Measurements from ENCODE around the gene PLCL1. TPM values are rescaled to one million over a fixed set of nuclear protein-coding genes. Genes with fewer than 3 reads are reported as not detected.
A peak's percentile ranks its signal among the peaks of the same experiment; 100 is the strongest.

The PLCL1 gene
- total RNA-seq, 2 experiments from 2014 or later = 0.20 to 0.26 TPM

GRCh38 chr2:197870137-197870536 lies 65.7 kb downstream of the PLCL1 start:
- no peak for ATAC-seq
- Mint-ChIP-seq H3K4me1 (peaks cover 7% of the 10 kb centered on the region), H3K27me3 (no peaks in the 10 kb centered on the region), H3K4me3 (no peak overlapping the region), H3K27ac (no peak overlapping the region), H3K36me3 (no peaks in the 10 kb centered on the region), H3K9me3 (ENCODE audit: low read depth) (no peaks in the 10 kb centered on the region)
- DNase-seq = no peak
- CTCF ChIA-PET = interaction anchor here (1.7 kb wide), 1 partner anchor 13 kb away, joined by 4 read pairs; no protein-coding TSS in a partner anchor

GRCh38 chr2:197871780-197872456 lies 67.5 kb downstream of the PLCL1 start:
- H3K4me1 Mint-ChIP-seq = peaks cover 7% of the 10 kb centered on the region
- H3K4me3 Mint-ChIP-seq = no peak overlapping the region
- CTCF ChIA-PET = interaction anchor here (1.1 kb wide), 1 partner anchor 59 kb away, joined by 3 read pairs; no protein-coding TSS in a partner anchor
- DNase-seq (no peak), ATAC-seq (no peak)
- H3K27me3 Mint-ChIP-seq = no peaks in the 10 kb centered on the region
- no peak overlapping the region for H3K27ac Mint-ChIP-seq
- no peaks in the 10 kb centered on the region for H3K9me3 Mint-ChIP-seq (ENCODE audit: low read depth)
- no peaks in the 10 kb centered on the region for H3K36me3 Mint-ChIP-seq

- no peaks in the 10 kb centered on the region for H3K9me3 Mint-ChIP-seq (ENCODE audit: low read depth)
- no peak for ATAC-seq
- H3K27ac Mint-ChIP-seq = no peak overlapping the region
- H3K36me3 Mint-ChIP-seq = no peaks in the 10 kb centered on the region
- CTCF ChIA-PET = no interaction called here
- no peak overlapping the region for H3K4me3 Mint-ChIP-seq
- DNase-seq = no peak
- no peaks in the 10 kb centered on the region for H3K27me3 Mint-ChIP-seq
- peaks cover 7% of the 10 kb centered on the region for H3K4me1 Mint-ChIP-seq
Observed at GRCh38 chr2:197873293-197873701, 68.9 kb downstream of the PLCL1 start.

GRCh38 chr2:197875763-197876162 lies 71.4 kb downstream of the PLCL1 start:
- ATAC-seq (no peak), DNase-seq (no peak)
- no peaks in the 10 kb centered on the region for H3K36me3 Mint-ChIP-seq
- H3K9me3 Mint-ChIP-seq (ENCODE audit: low read depth) = no peaks in the 10 kb centered on the region
- no peaks in the 10 kb centered on the region for H3K4me1 Mint-ChIP-seq
- CTCF ChIA-PET = no interaction called here
- no peak overlapping the region for H3K27ac Mint-ChIP-seq
- no peak overlapping the region for H3K4me3 Mint-ChIP-seq
- H3K27me3 Mint-ChIP-seq = no peaks in the 10 kb centered on the region

- DNase-seq (no peak), ATAC-seq (no peak)
- Mint-ChIP-seq H3K9me3 (ENCODE audit: low read depth) (no peaks in the 10 kb centered on the region), H3K36me3 (no peaks in the 10 kb centered on the region), H3K4me1 (no peaks in the 10 kb centered on the region), H3K27me3 (no peaks in the 10 kb centered on the region), H3K27ac (no peak overlapping the region), H3K4me3 (no peak overlapping the region)
- CTCF ChIA-PET = no interaction called here
Observed at GRCh38 chr2:197876524-197876923, 72.1 kb downstream of the PLCL1 start.

GRCh38 chr2:197877038-197877437 lies 72.6 kb downstream of the PLCL1 start:
- no peak overlapping the region for H3K4me3 Mint-ChIP-seq
- no peaks in the 10 kb centered on the region for H3K27me3 Mint-ChIP-seq
- ATAC-seq (no peak), DNase-seq (no peak)
- CTCF ChIA-PET = no interaction called here
- H3K27ac Mint-ChIP-seq = no peak overlapping the region
- H3K9me3 Mint-ChIP-seq (ENCODE audit: low read depth) = no peaks in the 10 kb centered on the region
- H3K36me3 Mint-ChIP-seq = no peaks in the 10 kb centered on the region
- H3K4me1 Mint-ChIP-seq = no peaks in the 10 kb centered on the region

GRCh38 chr2:197878792-197879191 lies 74.4 kb downstream of the PLCL1 start:
- Mint-ChIP-seq H3K9me3 (ENCODE audit: low read depth) (peaks cover 2% of the 10 kb centered on the region), H3K4me3 (no peak overlapping the region), H3K27ac (no peak overlapping the region), H3K36me3 (no peaks in the 10 kb centered on the region), H3K27me3 (no peaks in the 10 kb centered on the region), H3K4me1 (no peaks in the 10 kb centered on the region)
- no peak for ATAC-seq
- no peak for DNase-seq
- CTCF ChIA-PET = no interaction called here

- Mint-ChIP-seq H3K4me3 (no peak overlapping the region), H3K4me1 (no peaks in the 10 kb centered on the region), H3K36me3 (no peaks in the 10 kb centered on the region), H3K9me3 (ENCODE audit: low read depth) (peaks cover 2% of the 10 kb centered on the region), H3K27ac (no peak overlapping the region), H3K27me3 (no peaks in the 10 kb centered on the region)
- no peak for ATAC-seq
- CTCF ChIA-PET = no interaction called here
- no peak for DNase-seq
Observed at GRCh38 chr2:197879812-197880408, 75.5 kb downstream of the PLCL1 start.

- H3K4me1 Mint-ChIP-seq = peaks cover 1% of the 10 kb centered on the region
- ATAC-seq = no peak
- H3K27me3 Mint-ChIP-seq = no peaks in the 10 kb centered on the region
- H3K27ac Mint-ChIP-seq = no peak overlapping the region
- DNase-seq = no peak
- CTCF ChIA-PET = no interaction called here
- H3K36me3 Mint-ChIP-seq = no peaks in the 10 kb centered on the region
- peaks cover 2% of the 10 kb centered on the region for H3K9me3 Mint-ChIP-seq (ENCODE audit: low read depth)
- H3K4me3 Mint-ChIP-seq = no peak overlapping the region
Observed at GRCh38 chr2:197883354-197884032, 79.1 kb downstream of the PLCL1 start.

GRCh38 chr2:197884252-197884651 lies 79.9 kb downstream of the PLCL1 start:
- H3K36me3 Mint-ChIP-seq = no peaks in the 10 kb centered on the region
- ATAC-seq (no peak), DNase-seq (no peak)
- H3K9me3 Mint-ChIP-seq (ENCODE audit: low read depth) = peaks cover 2% of the 10 kb centered on the region
- H3K27me3 Mint-ChIP-seq = no peaks in the 10 kb centered on the region
- H3K4me1 Mint-ChIP-seq = peaks cover 6% of the 10 kb centered on the region
- no peak overlapping the region for H3K27ac Mint-ChIP-seq
- no peak overlapping the region for H3K4me3 Mint-ChIP-seq
- CTCF ChIA-PET = no interaction called here

- Mint-ChIP-seq H3K36me3 (no peaks in the 10 kb centered on the region), H3K27me3 (no peaks in the 10 kb centered on the region), H3K27ac (no peak overlapping the region), H3K4me3 (no peak overlapping the region), H3K4me1 (peaks cover 7% of the 10 kb centered on the region), H3K9me3 (ENCODE audit: low read depth) (peaks cover 2% of the 10 kb centered on the region)
- no peak for ATAC-seq
- DNase-seq = no peak
- CTCF ChIA-PET = no interaction called here
Observed at GRCh38 chr2:197885126-197885525, 80.7 kb downstream of the PLCL1 start.

GRCh38 chr2:197885587-197885986 lies 81.2 kb downstream of the PLCL1 start:
- H3K36me3 Mint-ChIP-seq = no peaks in the 10 kb centered on the region
- H3K4me1 Mint-ChIP-seq = peaks cover 7% of the 10 kb centered on the region
- no peaks in the 10 kb centered on the region for H3K27me3 Mint-ChIP-seq
- peaks cover 2% of the 10 kb centered on the region for H3K9me3 Mint-ChIP-seq (ENCODE audit: low read depth)
- H3K27ac Mint-ChIP-seq = no peak overlapping the region
- no peak overlapping the region for H3K4me3 Mint-ChIP-seq
- ATAC-seq (no peak), DNase-seq (no peak)
- CTCF ChIA-PET = no interaction called here

- no peak overlapping the region for H3K27ac Mint-ChIP-seq
- H3K9me3 Mint-ChIP-seq (ENCODE audit: low read depth) = no peaks in the 10 kb centered on the region
- no peak overlapping the region for H3K4me3 Mint-ChIP-seq
- H3K36me3 Mint-ChIP-seq = no peaks in the 10 kb centered on the region
- DNase-seq = no peak
- no peaks in the 10 kb centered on the region for H3K27me3 Mint-ChIP-seq
- CTCF ChIA-PET = no interaction called here
- H3K4me1 Mint-ChIP-seq = peaks cover 13% of the 10 kb centered on the region
- ATAC-seq = no peak
Observed at GRCh38 chr2:197888321-197888720, 83.9 kb downstream of the PLCL1 start.

GRCh38 chr2:197889041-197889440 lies 84.6 kb downstream of the PLCL1 start:
- DNase-seq (no peak), ATAC-seq (peak; percentile 67)
- Mint-ChIP-seq H3K4me3 (no peak overlapping the region), H3K36me3 (no peaks in the 10 kb centered on the region), H3K27ac (no peak overlapping the region), H3K9me3 (ENCODE audit: low read depth) (no peaks in the 10 kb centered on the region), H3K4me1 (peaks cover 13% of the 10 kb centered on the region), H3K27me3 (no peaks in the 10 kb centered on the region)
- CTCF ChIA-PET = no interaction called here

Data from activated CD8-positive, alpha-beta memory T cell treated with anti-CD3 and anti-CD28 coated beads, Interleukin-2, amount 10 ng/mL, durations not matched to agents 7 days and 5 days (primary cell).